Measurements from ENCODE around the gene SORBS1.

The SORBS1 gene

GRCh38 chr10:95565336-95565735, 4.2 kb upstream of the SORBS1 start:
- DNase-seq (ENCODE audit: low read depth in 2 of 2): no peak

GRCh38 chr10:95564291-95564690, 3.1 kb upstream of the SORBS1 start:
- DNase-seq (ENCODE audit: low read depth in 2 of 2): no peak

- no peak for DNase-seq (ENCODE audit: low read depth in 2 of 2)
Measured at GRCh38 chr10:95562341-95562965, 1.3 kb upstream of the SORBS1 start.

- no peak for DNase-seq (ENCODE audit: low read depth in 2 of 2)
Measured at GRCh38 chr10:95561864-95562177, 650 bp upstream of the SORBS1 start.

- DNase-seq (ENCODE audit: low read depth in 2 of 2): peak in 1 of 2 experiments; percentile 28
Measured at GRCh38 chr10:95560278-95561176, 644 bp downstream of the SORBS1 start.

GRCh38 chr10:95559896-95560277, 1.3 kb downstream of the SORBS1 start:
- DNase-seq (ENCODE audit: low read depth in 2 of 2): no peak

GRCh38 chr10:95559471-95559870, 1.7 kb downstream of the SORBS1 start:
- DNase-seq (ENCODE audit: low read depth in 2 of 2): no peak

GRCh38 chr10:95558593-95559320, 2.4 kb downstream of the SORBS1 start:
- no peak for DNase-seq (ENCODE audit: low read depth in 2 of 2)

- no peak for DNase-seq (ENCODE audit: low read depth in 2 of 2)
Measured at GRCh38 chr10:95556994-95557767, 4.0 kb downstream of the SORBS1 start.

GRCh38 chr10:95553674-95554073, 7.5 kb downstream of the SORBS1 start:
- no peak for DNase-seq (ENCODE audit: low read depth in 2 of 2)

GRCh38 chr10:95552679-95553342, 8.4 kb downstream of the SORBS1 start:
- no peak for DNase-seq (ENCODE audit: low read depth in 2 of 2)

- DNase-seq (ENCODE audit: low read depth in 2 of 2): no peak
Measured at GRCh38 chr10:95550073-95550672, 11.0 kb downstream of the SORBS1 start.

- no peak for DNase-seq (ENCODE audit: low read depth in 2 of 2)
Measured at GRCh38 chr10:95547791-95548435, 13.3 kb downstream of the SORBS1 start.

GRCh38 chr10:95547197-95547596, 14.0 kb downstream of the SORBS1 start:
- DNase-seq (ENCODE audit: low read depth in 2 of 2): no peak

- DNase-seq (ENCODE audit: low read depth in 2 of 2): no peak
Measured at GRCh38 chr10:95545981-95546380, 15.2 kb downstream of the SORBS1 start.

- no peak for DNase-seq (ENCODE audit: low read depth in 2 of 2)
Measured at GRCh38 chr10:95544783-95545500, 16.2 kb downstream of the SORBS1 start.

- DNase-seq (ENCODE audit: low read depth in 2 of 2): no peak
Measured at GRCh38 chr10:95543459-95543858, 17.7 kb downstream of the SORBS1 start.

- DNase-seq (ENCODE audit: low read depth in 2 of 2): no peak
Measured at GRCh38 chr10:95542761-95543160, 18.4 kb downstream of the SORBS1 start.

GRCh38 chr10:95542330-95542729, 18.8 kb downstream of the SORBS1 start:
- DNase-seq (ENCODE audit: low read depth in 2 of 2): no peak

Measured in stimulated activated CD4-positive, alpha-beta T cell treated with anti-CD3 and anti-CD28 coated beads, Interleukin-12 subunit alpha, Interleukin-12 subunit beta, amount 100 ng/mL, for 24 hours (primary cell).